NCI-H1048 (cell line): ENCODE data around the gene PURB.
"Not testable (repeated sequence)": the region's sequence is repeated elsewhere in the genome, so short reads cannot be mapped to it uniquely, and the experiment has no call there.

Experiments used
- DNase-seq: peaks from one replicate; lab custom pipeline; 2025; lab: John Stamatoyannopoulos, UW

PURB gene

DNA sequence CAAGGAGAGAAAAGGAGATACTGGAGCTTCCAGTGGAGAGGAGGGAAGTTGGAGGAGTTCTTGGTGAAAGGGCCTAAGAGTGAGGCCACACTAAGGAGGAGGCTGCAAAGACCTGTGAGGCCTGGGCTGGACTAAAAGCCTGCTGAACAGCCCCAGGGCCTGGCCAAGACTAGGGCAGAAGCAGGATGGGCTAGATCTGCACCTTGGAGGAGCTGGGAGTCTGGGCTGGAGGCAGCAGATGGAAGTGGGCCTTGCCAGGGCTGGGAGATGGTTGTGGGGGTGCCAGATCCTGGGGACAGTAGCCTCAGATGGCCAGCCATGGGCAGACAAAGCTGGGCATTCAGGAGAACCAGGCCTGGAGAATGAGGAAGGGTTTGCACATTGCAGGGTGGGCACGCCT lies 6.5 kb upstream of the PURB start:
- DNase-seq = no peak

GRCh38 chr7:44891372-44891771 lies 6.0 kb upstream of the PURB start:
- no peak for DNase-seq

- no peak for DNase-seq
These were observed 3.9 kb upstream of the PURB start for GRCh38 chr7:44889086-44889781.

GRCh38 chr7:44887293-44887692 lies 2.0 kb upstream of the PURB start:
- DNase-seq = no peak

DNA sequence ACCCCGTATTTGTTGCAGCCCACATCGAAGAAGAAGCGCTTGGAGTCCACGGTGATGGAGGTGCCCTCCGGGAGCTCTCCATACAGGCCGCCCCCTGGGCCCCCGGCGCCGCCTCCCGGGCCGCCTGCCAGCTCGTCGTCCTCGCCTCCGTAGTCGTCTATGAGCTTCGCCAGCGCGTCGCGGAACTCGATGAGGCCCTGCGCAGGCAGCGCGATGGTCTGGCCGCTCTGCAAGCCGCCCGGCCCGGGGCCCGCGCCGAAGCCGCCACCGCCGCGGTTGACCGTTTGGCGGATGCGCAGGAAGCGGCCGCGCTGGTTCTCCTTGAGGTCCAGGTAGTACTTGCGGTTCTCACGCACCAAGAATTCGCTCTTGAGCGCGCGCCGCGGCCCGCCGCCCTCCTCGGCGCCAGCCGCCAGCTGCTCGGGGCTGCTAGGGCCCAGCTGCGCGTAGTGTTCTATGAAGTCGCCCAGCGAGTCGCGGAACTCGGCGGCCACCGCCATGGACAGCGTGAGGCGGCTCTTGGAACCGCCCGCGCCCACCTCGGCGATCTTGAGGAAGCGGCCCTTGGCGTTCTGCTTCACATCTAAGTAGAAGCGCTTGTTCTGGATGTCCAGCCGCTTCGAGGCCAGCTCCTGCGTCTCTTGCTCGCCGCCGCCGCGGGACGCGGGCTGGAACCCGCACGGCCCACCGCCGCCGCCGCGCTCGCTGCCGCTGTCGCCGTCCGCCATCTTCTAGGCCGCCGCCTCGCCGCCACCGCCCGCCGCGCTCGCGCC lies 523 bp downstream of the PURB start:
- no peak for DNase-seq

DNA sequence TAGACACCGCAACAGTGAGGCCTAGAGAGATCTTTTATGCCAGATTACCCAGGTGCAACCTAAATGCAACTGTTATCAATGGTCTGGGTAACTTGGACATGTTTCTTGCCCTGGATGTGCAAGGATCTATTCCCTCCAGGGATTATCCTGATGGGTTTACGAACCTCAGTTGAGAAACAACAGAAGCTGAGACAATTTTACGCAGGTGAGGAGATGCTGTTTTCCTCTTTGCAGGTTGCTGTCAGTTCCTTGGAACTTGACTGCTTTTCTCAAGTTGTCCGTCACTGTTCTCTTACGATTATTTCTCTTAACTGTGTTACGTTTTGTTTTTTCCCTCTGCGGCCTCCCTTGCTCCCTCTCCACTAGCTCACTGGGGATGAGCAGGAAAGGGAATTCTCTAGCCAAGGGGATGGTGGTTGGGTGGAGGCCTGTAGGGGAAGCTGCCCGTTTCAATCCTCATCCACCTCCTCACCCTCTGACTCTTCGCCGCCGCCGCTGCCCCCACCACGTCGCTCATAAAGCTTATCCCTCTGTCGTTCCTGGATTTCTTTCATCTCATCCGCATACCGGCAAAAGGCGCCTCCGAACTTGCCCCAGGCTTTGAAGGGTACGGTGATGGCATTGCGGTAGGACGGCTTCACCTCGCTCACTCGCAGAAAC lies 1.2 kb downstream of the PURB start:
- DNase-seq = no peak

GRCh38 chr7:44882899-44883298 lies 2.4 kb downstream of the PURB start:
- no peak for DNase-seq

DNA sequence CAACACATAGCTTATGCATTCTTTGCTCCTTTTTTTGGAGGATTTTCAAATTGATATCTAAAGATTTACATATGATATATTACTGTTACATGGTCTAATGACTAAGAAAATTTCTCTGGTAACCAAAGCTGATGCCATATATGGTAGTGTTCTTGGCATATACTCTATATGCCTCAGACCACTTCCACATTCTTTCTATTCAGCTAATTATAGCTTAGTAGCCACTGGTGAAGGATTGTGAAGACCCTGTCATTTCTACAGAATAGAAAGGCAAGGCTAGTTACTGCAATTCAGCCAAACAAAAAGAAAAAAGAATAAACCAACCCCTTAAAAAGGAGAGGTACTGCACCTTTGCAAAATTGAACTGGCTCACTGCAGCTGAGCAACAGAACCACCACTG lies 3.7 kb downstream of the PURB start:
- no peak for DNase-seq

DNA sequence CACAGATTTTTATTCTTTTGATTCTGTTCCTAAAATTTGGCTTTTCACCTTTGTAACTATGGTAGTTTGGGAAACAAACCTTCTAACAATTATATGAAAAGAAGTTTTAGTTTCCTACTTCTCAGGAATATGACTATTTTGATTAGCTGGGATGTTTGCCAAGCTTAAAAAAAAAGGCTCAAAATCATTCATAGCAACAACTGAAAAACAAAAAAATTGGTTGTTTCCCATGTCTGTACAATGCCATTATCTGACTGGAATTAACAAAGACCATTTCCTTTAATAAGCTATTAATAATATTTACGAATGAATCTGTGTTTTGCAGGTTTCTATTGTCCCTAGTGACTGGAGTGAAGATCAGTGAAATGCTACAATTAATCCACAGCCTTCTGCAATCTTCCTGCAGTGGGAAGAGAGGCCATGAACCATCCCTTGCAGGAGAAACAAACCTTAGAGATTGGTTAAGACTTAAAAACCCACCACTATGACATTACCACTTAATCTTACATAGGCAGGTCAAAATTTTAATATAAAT lies 4.2 kb downstream of the PURB start:
- no peak for DNase-seq

DNA sequence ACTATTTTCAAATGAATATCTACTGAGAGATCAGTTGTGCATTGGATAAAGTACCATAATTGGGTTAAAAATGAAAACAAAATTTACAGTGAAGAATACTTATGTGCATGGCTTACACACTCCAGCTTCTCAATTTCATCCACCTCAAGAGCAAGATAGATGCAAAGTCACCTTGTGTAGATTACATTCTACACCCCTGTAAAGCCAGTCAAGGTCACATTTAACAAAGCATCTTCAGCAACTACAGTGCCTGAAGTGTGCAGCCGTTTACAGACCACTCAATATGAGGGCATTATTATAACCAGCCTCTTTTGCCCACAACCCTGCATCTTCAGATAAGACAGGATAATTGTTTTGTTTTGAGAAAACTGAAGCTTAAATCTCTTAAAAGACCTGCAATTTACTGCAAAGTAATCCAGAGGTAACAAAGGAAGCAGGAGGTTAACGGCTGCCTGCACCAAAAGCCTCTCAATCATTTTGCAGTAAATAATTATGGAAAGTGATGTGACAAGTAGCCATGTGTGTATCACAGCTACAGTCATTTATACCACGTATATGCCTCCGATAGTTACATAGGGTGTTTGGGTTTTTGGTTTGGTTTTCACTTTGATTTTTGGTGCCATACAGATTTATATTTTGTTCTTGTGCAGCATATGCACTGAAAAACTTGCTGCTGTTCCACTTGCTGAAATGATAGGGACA lies 4.9 kb downstream of the PURB start:
- no peak for DNase-seq

DNA sequence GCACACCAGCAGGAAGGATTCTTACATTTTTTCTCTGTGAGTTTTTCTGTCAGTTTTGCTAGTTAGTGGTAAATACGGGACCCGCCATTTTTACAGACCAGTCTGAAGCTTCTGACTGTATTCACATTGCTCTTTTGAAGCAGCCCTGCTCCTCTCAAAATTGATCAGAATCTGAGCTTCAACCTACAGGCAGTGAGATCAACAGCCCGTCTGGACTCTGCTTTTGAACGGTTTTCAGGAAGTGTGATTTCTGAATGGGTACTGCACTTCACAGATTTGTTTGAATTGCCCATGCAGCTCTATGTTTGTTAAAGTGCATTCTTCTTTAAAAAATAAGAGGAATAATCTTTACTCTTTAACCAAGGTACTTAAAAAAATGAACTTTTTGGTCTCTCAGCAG lies 8.9 kb downstream of the PURB start:
- DNase-seq = no peak

DNA sequence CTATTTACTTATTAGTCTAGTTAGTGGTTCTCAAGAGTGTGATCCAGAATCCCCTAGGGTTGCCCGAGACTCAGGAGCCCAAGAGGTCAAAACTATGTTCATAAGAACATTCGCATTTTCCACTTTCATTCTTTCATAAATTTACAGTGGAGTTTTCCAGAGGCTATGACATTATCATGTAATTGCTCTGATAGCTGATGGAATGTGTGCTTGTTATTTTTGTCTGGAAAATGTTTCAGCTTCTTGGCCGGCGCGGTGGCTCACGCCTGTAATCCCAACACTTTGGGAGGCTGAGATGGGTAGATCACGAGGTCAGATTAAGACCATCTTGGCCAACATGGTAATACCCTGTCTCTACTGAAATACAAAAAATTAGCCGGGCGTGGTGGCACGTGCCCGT lies 10.1 kb downstream of the PURB start:
- DNase-seq = no peak

- DNase-seq = no peak
These were observed 12.5 kb downstream of the PURB start for GRCh38 chr7:44872787-44873186.

DNA sequence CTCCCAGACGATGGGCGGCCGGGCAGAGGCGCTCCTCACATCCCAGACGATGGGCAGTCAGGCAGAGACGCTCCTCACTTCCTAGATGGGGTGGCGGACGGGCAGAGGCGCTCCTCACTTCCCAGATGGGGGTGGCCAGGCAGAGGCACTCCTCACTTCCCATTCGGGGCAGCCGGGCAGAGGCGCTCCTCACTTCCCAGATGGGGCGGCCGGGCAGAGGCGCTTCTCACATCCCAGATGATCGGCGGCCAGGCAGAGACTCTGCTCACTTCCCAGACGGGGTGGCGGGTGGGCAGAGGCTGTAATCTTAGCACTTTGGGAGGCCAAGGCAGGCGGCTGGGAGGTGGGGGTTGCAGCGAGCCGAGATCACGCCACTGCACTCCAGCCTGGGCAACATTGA lies 13.4 kb downstream of the PURB start:
- DNase-seq = not testable (repeated sequence)

- not testable (repeated sequence) for DNase-seq
These were observed 14.6 kb downstream of the PURB start for GRCh38 chr7:44870780-44871179.

DNA sequence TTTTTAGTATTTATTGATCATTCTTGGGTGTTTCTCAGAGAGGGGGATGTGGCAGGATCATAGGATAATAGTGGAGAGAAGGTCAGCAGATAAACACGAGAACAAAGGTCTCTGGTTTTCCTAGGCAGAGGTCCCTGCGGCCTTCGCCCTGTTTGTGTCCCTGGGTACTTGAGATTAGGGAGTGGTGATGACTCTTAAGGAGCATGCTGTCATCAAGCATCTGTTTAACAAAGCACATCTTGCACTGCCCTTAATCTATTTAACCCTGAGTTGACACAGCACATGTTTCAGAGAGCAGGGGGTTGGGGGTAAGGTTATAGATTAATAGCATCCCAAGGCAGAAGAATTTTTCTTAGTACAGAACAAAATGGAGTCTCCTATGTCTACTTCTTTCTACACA lies 15.0 kb downstream of the PURB start:
- DNase-seq = not testable (repeated sequence)

DNA sequence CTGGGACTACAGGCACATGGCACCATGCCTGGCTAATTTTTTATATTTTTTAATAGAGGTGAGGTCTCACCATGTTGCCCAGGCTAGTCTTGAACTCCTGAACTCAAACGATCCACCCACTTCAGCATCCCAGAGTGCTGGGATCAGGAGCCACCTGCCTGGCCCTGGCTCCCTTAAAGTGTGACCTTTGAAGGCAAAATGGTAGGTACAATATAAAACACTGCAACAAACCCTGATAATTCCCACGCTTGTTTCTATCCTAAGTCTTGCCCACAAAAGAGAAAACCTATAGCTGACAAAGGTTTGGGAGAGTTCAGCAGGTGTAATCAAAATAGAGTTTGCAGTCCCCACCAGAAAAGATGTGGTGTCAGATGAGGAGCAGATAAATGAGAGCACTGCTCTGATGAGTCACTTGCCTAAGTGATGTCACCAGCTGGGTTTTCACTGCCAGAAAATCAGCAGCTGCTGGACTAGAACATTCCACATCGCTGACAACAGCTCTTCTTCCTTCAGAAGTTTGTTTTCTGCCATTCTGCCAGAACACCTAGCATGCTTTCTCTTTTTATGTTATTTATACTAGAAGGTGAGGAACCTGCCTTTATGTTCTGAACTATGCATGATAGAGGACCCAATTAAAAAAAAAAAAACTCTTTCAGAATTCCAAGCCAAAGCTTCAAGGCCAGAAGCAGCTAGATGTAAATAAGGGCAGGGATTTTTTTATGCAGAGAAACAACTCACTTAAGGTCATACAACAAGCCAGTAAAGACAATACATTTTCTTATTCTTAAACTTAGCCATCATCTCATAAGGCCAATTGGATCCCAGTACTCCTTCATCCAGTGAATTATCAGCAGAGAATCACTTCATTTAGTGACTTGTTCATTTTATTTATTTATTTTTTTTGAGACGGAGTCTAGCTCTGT lies 18.0 kb downstream of the PURB start:
- no peak for DNase-seq

- DNase-seq = not testable (repeated sequence)
These were observed 23.4 kb downstream of the PURB start for GRCh38 chr7:44861949-44862348.

DNA sequence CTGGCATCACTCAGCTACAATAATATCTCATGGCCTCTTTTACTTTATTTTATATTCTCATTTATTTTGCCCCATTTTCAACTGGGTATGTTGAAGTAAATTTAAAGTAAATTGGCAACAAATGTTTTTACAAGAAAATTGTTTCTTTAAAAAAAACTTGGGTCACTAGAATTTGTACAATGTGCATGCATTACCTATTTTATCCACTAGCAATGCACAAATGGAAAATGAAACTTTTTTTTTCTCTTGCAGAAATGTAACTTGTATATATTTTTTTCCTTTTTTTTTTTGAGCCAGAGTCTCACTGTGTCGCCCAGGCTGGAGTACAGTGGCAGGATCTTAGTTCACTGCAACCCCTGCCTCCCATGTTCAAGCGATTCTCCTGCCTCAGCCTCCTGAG lies 27.2 kb downstream of the PURB start:
- no peak for DNase-seq

GRCh38 chr7:44854644-44855364 lies 30.5 kb downstream of the PURB start:
- no peak for DNase-seq

GRCh38 chr7:44853391-44853790 lies 31.9 kb downstream of the PURB start:
- DNase-seq = no peak
